ENCODE measurements around the gene ZMYM3.

DNA sequence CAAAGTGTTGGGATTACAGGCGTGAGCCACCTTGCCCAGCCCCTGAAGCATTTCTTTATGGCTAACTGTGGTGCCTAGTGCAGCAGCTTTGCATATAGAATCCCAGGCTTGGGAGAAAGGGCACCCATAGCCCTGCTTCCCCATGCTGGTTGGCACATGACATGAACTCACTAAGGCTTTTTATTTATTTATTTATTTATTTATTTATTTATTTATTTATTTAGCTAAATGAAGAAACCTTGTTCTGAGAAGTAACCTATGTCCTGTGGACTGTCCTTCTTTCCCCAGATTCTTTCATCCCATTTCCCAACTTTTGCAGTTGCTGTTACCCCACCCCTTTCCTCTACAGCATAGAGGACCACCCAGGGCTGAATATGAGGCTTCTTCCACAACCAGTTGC, 32.8 kb downstream of the ZMYM3 start:
- TF ChIP-seq, protein P1, sequence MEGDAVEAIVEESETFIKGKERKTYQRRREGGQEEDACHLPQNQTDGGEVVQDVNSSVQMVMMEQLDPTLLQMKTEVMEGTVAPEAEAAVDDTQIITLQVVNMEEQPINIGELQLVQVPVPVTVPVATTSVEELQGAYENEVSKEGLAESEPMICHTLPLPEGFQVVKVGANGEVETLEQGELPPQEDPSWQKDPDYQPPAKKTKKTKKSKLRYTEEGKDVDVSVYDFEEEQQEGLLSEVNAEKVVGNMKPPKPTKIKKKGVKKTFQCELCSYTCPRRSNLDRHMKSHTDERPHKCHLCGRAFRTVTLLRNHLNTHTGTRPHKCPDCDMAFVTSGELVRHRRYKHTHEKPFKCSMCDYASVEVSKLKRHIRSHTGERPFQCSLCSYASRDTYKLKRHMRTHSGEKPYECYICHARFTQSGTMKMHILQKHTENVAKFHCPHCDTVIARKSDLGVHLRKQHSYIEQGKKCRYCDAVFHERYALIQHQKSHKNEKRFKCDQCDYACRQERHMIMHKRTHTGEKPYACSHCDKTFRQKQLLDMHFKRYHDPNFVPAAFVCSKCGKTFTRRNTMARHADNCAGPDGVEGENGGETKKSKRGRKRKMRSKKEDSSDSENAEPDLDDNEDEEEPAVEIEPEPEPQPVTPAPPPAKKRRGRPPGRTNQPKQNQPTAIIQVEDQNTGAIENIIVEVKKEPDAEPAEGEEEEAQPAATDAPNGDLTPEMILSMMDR (IDR thresholded peaks at IDR 0.05), result no peak
- no peak for TF ChIP-seq POLR2A (IDR thresholded peaks at IDR 0.05)

Data from body of pancreas (tissue), 4 donors.